ENCODE measurements around the gene SHC3.

The SHC3 gene

GRCh38 chr9:89060790-89061189 is 117.8 kb downstream of the SHC3 start:
- no peak overlapping the region for H3K4me3 ChIP-seq (ENCODE audit: control insufficient read depth, low read depth, low read length)
- no peak for TF ChIP-seq CTCF (IDR thresholded peaks at IDR 0.05; ENCODE audit: control insufficient read depth, insufficient read depth, low read depth, low read length, missing control alignments)
- DNase-seq (ENCODE audit: low read depth), result no peak

DNA sequence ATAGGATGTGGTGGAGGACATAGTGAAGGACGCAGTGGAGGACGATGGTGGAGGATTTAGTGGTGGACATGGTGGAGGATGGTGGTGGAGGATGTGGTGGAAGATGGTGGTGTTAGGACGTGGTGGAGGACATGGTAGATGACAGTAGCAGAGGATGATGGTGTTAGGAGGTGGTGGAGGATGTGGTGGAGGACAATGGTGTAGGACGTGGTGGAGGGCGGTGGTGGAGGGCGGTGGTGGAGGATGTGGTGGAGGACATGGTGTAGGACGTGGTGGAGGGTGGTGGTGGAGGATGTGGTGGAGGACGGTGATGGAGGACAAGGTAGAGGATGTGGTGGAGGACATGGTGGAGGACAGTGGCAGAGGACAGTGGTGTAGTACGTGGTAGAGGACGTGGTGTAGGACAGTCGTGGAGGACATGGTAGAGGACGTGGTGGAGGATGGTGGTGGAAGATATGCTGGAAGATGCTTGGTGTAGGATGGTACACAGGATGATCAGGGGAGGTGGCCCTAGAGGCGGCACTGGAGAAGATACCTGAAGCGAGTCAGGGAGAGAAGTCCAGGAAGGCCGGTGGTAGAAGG is 118.6 kb downstream of the SHC3 start:
- no peak for TF ChIP-seq CTCF (IDR thresholded peaks at IDR 0.05; ENCODE audit: control insufficient read depth, insufficient read depth, low read depth, low read length, missing control alignments)
- DNase-seq (ENCODE audit: low read depth), result no peak
- H3K4me3 ChIP-seq (ENCODE audit: control insufficient read depth, low read depth, low read length), result no peak overlapping the region

GRCh38 chr9:89058906-89059305 is 119.7 kb downstream of the SHC3 start:
- DNase-seq (ENCODE audit: low read depth), result no peak
- no peak overlapping the region for H3K4me3 ChIP-seq (ENCODE audit: control insufficient read depth, low read depth, low read length)
- TF ChIP-seq CTCF (IDR thresholded peaks at IDR 0.05; ENCODE audit: control insufficient read depth, insufficient read depth, low read depth, low read length, missing control alignments), result no peak

GRCh38 chr9:89054865-89055495 is 123.6 kb downstream of the SHC3 start:
- TF ChIP-seq CTCF (IDR thresholded peaks at IDR 0.05; ENCODE audit: control insufficient read depth, insufficient read depth, low read depth, low read length, missing control alignments), result no peak
- no peak for DNase-seq (ENCODE audit: low read depth)
- no peak overlapping the region for H3K4me3 ChIP-seq (ENCODE audit: control insufficient read depth, low read depth, low read length)

DNA sequence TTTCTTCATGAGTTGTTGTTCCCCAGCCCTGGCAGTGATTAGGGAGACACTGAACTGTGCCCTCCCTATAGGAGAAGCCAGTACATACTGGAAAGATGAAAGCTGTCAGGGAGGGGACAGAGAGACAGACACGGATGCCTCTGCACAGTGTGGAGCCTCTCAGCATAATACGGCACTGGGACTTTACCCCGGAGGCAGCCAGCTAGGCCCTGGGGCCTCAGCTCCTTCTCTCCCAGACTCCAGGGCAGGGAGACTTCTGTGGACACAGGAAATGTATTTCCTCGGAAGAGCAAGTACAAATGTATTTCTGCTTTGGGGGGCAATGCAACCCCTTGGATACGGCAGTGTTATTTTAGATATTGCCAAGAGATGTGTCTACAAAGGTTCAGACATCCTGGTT is 125.3 kb downstream of the SHC3 start:
- DNase-seq (ENCODE audit: low read depth), result no peak
- TF ChIP-seq CTCF (IDR thresholded peaks at IDR 0.05; ENCODE audit: control insufficient read depth, insufficient read depth, low read depth, low read length, missing control alignments), result no peak
- H3K4me3 ChIP-seq (ENCODE audit: control insufficient read depth, low read depth, low read length), result no peak overlapping the region

DNA sequence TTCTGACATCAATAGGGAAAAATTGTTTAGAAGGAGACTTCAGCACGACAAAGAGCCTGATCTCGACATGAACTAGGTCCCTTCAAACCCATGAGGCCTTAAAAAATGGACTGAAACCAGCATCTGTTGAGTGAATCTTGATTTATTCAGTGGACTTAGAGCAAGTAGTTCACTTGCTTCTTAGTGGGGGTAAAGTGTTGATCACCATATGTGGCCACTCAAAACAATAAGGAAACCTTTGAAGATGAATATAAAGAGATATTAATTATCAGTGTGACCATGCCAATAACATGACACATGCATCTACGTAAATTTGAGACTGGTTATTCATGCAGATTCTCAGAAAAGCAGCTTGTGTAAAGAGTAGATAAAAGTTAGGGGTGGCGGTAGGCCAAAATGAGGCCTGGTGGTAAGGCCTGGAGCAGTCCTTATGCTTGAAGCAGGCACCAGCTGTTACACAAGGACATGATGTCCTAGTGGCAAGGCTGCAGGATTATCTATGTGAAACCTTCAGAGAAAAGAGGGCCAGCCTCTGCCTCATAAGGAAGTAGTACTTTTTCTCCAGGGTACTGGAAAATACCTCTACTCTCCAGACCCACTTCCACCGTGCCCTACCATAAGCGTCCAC is 126.0 kb downstream of the SHC3 start:
- no peak for TF ChIP-seq CTCF (IDR thresholded peaks at IDR 0.05; ENCODE audit: control insufficient read depth, insufficient read depth, low read depth, low read length, missing control alignments)
- H3K4me3 ChIP-seq (ENCODE audit: control insufficient read depth, low read depth, low read length), result no peak overlapping the region
- no peak for DNase-seq (ENCODE audit: low read depth)

Data from AG09309 (cell line).